ENCODE measurements around the gene NR1H4.

Gene NR1H4

DNA sequence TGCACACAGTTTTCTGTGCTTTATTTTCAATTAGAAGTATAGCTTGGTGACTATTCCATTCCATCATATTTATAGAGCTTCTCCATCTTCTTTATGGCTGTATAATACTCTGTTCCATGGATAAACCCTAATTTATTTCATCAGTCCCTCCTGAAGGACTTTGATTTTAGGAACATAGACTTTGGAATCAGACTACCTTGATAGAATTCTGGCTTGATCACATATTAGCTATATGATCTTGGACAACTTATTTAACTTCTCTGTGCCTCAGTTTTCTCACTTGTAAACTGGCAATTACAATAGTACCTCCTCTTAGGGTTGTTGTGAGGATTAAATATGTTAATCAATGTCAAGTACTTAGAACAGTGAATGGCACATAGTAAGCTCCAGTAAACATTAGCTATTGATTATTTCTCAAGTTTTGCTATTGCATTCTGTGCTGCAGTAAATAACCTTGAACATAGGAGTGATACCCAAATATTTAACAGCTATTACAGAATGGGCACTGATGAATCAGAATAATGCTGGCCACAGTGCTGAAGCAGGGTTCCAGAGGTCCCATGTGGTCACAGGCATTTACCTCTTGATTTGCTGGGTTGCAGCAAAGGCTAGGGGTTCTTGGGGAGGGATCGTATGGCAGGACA is 12.2 kb upstream of the NR1H4 start:
- no peak for FAIRE-seq
- TF ChIP-seq SPI1 (IDR thresholded peaks at IDR 0.05; ENCODE audit: low read depth, low read length): no peak
- TF ChIP-seq POLR2A (IDR thresholded peaks at IDR 0.05; ENCODE audit: low read depth, low read length): no peak
- TF ChIP-seq POLR2AphosphoS5 (IDR thresholded peaks at IDR 0.05; ENCODE audit: low read depth, low read length): no peak
- no peak for TF ChIP-seq TAF1 (IDR thresholded peaks at IDR 0.05; ENCODE audit: low read depth, low read length)
- no peak for TF ChIP-seq PAX5 (IDR thresholded peaks at IDR 0.05; ENCODE audit: insufficient read depth, low read length, severe bottlenecking)
- DNase-seq (ENCODE audit: insufficient read length, low spot score): no peak

DNA sequence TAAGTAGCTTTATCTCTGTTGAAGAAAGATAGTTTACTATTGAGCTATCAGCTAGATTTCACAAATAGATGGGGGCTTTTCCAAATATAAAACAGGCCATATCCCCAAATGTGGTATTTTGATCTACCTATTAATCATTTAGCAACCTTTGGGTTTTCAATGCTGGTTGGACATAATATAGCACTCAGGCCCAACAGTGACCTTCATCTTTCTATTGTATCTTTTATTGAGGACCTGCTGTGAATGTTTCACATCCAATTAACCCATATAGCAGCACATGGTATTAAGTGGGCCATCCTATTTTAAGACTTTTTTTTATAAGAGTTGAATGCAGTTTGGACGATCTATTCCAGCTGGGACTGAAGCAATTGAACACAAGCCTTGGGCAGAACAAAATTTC is 10.0 kb upstream of the NR1H4 start:
- TF ChIP-seq POLR2A (IDR thresholded peaks at IDR 0.05; ENCODE audit: low read depth, low read length) (no peak), TAF1 (IDR thresholded peaks at IDR 0.05; ENCODE audit: low read depth, low read length) (no peak), POU2F2 (IDR thresholded peaks at IDR 0.05; ENCODE audit: low read depth, low read length) (no peak), POLR2AphosphoS5 (IDR thresholded peaks at IDR 0.05; ENCODE audit: low read depth, low read length) (no peak), PAX5 (IDR thresholded peaks at IDR 0.05; ENCODE audit: insufficient read depth, low read length, severe bottlenecking) (no peak), SPI1 (IDR thresholded peaks at IDR 0.05; ENCODE audit: low read depth, low read length) (no peak)
- FAIRE-seq: no peak
- no peak for DNase-seq (ENCODE audit: insufficient read length, low spot score)

DNA sequence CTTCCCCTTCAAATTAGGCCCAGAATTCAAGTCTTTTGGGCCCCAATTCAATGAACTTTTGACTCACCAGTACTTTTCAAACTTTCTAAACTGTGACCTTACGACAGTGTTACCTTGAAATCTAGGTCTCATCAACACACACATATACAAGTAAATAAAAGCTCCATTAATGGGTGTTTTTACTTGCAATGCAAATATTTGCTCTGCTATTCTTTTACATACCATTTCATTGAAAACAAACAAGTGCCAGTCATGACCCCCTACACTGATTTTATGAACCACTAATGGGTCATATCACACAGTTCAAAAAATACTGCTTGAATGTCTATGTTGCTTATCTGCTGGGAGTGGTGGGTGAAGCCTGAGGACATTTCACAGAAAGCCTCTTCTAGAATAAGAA is 9.1 kb upstream of the NR1H4 start:
- TF ChIP-seq SPI1 (IDR thresholded peaks at IDR 0.05; ENCODE audit: low read depth, low read length): no peak
- no peak for TF ChIP-seq PAX5 (IDR thresholded peaks at IDR 0.05; ENCODE audit: insufficient read depth, low read length, severe bottlenecking)
- TF ChIP-seq POLR2A (IDR thresholded peaks at IDR 0.05; ENCODE audit: low read depth, low read length): no peak
- no peak for TF ChIP-seq TAF1 (IDR thresholded peaks at IDR 0.05; ENCODE audit: low read depth, low read length)
- no peak for TF ChIP-seq POLR2AphosphoS5 (IDR thresholded peaks at IDR 0.05; ENCODE audit: low read depth, low read length)
- no peak for TF ChIP-seq POU2F2 (IDR thresholded peaks at IDR 0.05; ENCODE audit: low read depth, low read length)
- DNase-seq (ENCODE audit: insufficient read length, low spot score) (no peak), FAIRE-seq (no peak)

DNA sequence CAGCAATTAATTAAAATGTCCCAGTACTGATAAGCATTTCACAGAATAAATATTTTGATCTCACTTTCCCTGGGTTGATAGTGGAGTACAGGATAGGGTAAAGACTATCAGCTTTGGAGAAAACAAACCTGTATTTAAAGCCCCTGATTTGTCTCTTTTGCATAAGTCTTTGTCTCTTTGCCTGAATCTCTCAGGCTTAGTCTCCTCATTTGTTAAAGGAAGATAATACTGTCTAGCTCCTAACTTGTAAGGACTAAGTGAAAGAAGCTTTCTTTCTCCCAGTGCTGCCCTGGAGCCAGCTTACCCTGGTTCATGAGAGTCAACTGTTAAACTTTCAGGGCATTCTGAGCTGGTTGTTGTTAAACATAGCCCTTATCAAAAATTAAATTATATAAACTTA is 5.5 kb upstream of the NR1H4 start:
- DNase-seq (ENCODE audit: insufficient read length, low spot score): no peak
- no peak for TF ChIP-seq PAX5 (IDR thresholded peaks at IDR 0.05; ENCODE audit: insufficient read depth, low read length, severe bottlenecking)
- no peak for TF ChIP-seq POLR2AphosphoS5 (IDR thresholded peaks at IDR 0.05; ENCODE audit: low read depth, low read length)
- no peak for TF ChIP-seq POLR2A (IDR thresholded peaks at IDR 0.05; ENCODE audit: low read depth, low read length)
- no peak for TF ChIP-seq POU2F2 (IDR thresholded peaks at IDR 0.05; ENCODE audit: low read depth, low read length)
- no peak for TF ChIP-seq SPI1 (IDR thresholded peaks at IDR 0.05; ENCODE audit: low read depth, low read length)
- TF ChIP-seq TAF1 (IDR thresholded peaks at IDR 0.05; ENCODE audit: low read depth, low read length): no peak

DNA sequence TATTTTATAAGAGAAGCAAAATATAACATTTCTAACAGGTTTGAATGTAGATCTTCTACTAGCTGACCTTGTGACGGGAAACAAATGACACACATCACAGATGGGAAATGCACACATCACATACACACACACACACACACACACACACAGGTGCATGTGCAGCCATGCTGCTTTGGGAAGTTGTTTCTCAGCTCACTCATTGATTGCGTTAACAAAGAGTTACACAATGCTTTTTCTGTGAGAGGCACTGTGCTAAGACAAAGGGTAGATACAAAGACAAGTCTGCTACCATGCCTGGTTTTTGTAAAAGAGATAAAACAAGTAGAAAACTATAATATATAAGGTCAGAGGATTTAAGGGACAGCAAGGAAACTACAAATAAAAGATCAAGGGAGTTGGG is 1.3 kb upstream of the NR1H4 start:
- no peak for FAIRE-seq

More for the DNA sequence above, 5.5 kb upstream of the NR1H4 start:
- no peak for FAIRE-seq

DNA sequence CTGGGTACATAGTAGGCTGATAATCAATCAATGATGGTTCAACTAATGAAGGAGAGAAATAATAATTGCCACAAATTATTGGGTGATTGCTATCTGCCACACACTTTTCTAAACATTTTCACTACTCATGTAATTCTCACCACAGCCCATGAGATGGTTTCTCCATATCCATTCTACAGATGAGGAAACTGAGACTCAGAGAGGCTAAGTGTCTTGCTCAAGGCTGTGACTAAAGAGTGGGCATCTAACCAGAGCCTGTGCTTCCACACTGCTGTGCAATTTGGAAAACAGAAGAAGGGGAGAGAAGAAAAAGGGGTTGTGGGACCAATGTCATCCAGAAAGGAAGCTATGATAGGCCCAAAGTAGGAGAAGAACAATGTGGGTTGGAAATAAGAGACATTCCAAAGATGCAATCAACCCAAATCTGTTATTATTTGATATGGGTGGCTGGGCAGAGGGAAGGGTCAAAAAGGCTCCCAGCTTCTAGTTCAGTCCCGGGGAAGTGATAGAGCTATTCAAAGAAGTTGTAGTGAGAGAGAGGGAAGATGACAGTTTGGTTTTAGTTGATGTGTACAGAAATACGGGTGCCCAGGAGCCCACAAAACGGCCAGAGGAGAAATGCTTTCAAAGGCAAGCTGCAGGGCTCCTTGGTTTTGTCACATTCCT is 483 bp upstream of the NR1H4 start:
- TF ChIP-seq PAX5 (IDR thresholded peaks at IDR 0.05; ENCODE audit: insufficient read depth, low read length, severe bottlenecking) (no peak), POU2F2 (IDR thresholded peaks at IDR 0.05; ENCODE audit: low read depth, low read length) (no peak), POLR2A (IDR thresholded peaks at IDR 0.05; ENCODE audit: low read depth, low read length) (no peak), SPI1 (IDR thresholded peaks at IDR 0.05; ENCODE audit: low read depth, low read length) (no peak), TAF1 (IDR thresholded peaks at IDR 0.05; ENCODE audit: low read depth, low read length) (no peak), POLR2AphosphoS5 (IDR thresholded peaks at IDR 0.05; ENCODE audit: low read depth, low read length) (no peak)
- DNase-seq (ENCODE audit: insufficient read length, low spot score) (no peak), FAIRE-seq (no peak)

More for the DNA sequence above, 1.3 kb upstream of the NR1H4 start:
- no peak for DNase-seq (ENCODE audit: insufficient read length, low spot score)
- TF ChIP-seq PAX5 (IDR thresholded peaks at IDR 0.05; ENCODE audit: insufficient read depth, low read length, severe bottlenecking) (no peak), POU2F2 (IDR thresholded peaks at IDR 0.05; ENCODE audit: low read depth, low read length) (no peak), POLR2A (IDR thresholded peaks at IDR 0.05; ENCODE audit: low read depth, low read length) (no peak), SPI1 (IDR thresholded peaks at IDR 0.05; ENCODE audit: low read depth, low read length) (no peak), TAF1 (IDR thresholded peaks at IDR 0.05; ENCODE audit: low read depth, low read length) (no peak), POLR2AphosphoS5 (IDR thresholded peaks at IDR 0.05; ENCODE audit: low read depth, low read length) (no peak)

DNA sequence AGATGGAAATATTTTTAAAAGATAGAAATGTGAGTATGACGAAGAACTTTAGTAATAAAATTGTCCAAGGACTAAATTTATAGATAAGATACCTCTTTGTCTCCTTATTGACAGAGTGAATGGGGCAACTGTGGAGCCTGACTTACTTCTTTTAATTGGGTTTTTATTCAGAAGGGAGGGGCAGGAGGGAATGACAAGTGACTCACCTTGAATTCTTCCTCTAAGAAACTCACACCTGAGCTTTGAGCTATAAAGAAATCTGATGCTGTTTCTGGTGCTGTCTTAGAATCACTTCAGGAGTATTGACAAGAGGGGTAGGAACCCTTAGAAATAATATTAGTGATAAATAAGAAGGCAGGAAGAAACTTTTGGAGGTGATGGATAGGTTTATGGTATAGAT is 951 bp downstream of the NR1H4 start:
- FAIRE-seq (no peak), DNase-seq (ENCODE audit: insufficient read length, low spot score) (no peak)
- TF ChIP-seq TAF1 (IDR thresholded peaks at IDR 0.05; ENCODE audit: low read depth, low read length): no peak
- no peak for TF ChIP-seq POLR2A (IDR thresholded peaks at IDR 0.05; ENCODE audit: low read depth, low read length)
- no peak for TF ChIP-seq SPI1 (IDR thresholded peaks at IDR 0.05; ENCODE audit: low read depth, low read length)
- TF ChIP-seq POU2F2 (IDR thresholded peaks at IDR 0.05; ENCODE audit: low read depth, low read length): no peak
- TF ChIP-seq POLR2AphosphoS5 (IDR thresholded peaks at IDR 0.05; ENCODE audit: low read depth, low read length): no peak
- TF ChIP-seq PAX5 (IDR thresholded peaks at IDR 0.05; ENCODE audit: insufficient read depth, low read length, severe bottlenecking): no peak

DNA sequence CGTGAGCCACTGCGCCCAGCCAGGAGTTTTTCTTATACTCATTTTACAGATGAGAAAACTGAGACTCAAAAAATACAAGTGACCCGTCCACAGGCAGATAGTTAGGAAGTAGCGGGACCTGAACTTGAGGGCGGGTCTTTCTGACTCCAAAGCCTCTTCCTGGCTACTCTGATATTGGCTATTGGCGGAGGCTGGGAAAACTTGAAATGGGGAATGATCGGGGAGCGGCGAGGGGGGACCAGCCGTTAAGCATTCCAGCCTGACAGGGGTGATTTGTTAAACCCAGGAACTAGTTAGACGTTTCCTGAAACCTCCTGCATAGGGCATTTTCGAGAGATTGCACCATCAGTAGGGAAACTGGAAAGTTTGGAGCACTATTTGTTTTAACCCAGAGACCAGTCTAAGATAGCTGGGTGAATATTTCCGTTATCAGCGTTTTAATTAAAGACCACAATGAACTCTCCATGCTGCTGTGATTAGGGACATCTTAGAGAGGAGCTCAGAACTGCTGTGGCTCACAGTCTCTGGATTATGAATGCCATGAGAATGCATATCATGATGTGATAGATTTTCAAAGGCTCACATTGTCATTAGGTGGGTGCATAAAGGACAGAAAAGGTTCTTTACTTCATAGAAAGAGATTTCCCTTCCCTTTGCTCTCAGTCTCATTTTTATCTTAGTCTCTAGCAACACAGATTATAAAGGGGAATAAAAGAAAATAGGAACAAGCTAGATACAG is 2.5 kb downstream of the NR1H4 start:
- DNase-seq (ENCODE audit: insufficient read length, low spot score) (no peak), FAIRE-seq (no peak)
- TF ChIP-seq TAF1 (IDR thresholded peaks at IDR 0.05; ENCODE audit: low read depth, low read length) (no peak), SPI1 (IDR thresholded peaks at IDR 0.05; ENCODE audit: low read depth, low read length) (no peak), POU2F2 (IDR thresholded peaks at IDR 0.05; ENCODE audit: low read depth, low read length) (no peak), PAX5 (IDR thresholded peaks at IDR 0.05; ENCODE audit: insufficient read depth, low read length, severe bottlenecking) (no peak), POLR2AphosphoS5 (IDR thresholded peaks at IDR 0.05; ENCODE audit: low read depth, low read length) (no peak), POLR2A (IDR thresholded peaks at IDR 0.05; ENCODE audit: low read depth, low read length) (no peak)

DNA sequence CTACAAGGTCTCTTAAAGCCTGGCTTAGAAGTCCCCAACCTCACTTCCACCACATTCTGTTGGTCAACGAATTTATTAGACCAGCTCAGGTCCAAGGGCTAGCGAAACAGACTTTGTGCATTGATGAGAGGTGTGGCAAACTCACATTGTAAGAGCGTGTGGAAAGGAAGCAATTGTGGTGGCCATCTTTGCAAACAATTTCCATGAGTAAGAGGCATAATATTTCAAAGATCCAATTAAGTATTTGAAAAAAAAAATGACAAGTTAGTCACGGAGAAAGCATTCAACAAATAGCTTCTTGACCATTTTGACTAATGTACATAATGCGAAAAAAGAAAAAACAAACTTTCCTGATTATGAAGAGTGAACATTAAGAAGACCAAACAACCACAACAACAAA is 7.4 kb downstream of the NR1H4 start:
- FAIRE-seq (no peak), DNase-seq (ENCODE audit: insufficient read length, low spot score) (no peak)
- TF ChIP-seq POLR2A (IDR thresholded peaks at IDR 0.05; ENCODE audit: low read depth, low read length) (no peak), PAX5 (IDR thresholded peaks at IDR 0.05; ENCODE audit: insufficient read depth, low read length, severe bottlenecking) (no peak), POLR2AphosphoS5 (IDR thresholded peaks at IDR 0.05; ENCODE audit: low read depth, low read length) (no peak), SPI1 (IDR thresholded peaks at IDR 0.05; ENCODE audit: low read depth, low read length) (no peak)

Data from GM12891 (cell line).